Transverse colon (tissue), 3 donors: Measurements from ENCODE around the gene PIK3CD.

ENCODE experiments used
- CTCF ChIP-seq, 5 experiments: fragments of 200-600 bp in 3 of 5; fragments of 450-650 bp in 2 of 5; sonication (generic) in 3 of 5; IDR thresholded peaks; 1 replicate in 2 of 5; 2 replicates in 3 of 5; pipeline ENCODE4 v1.5.1; 2016 to 2017; ENCODE audit warnings: antibody characterized with exemption in 5 of 5, inconsistent platforms in 3 of 5, mild to moderate bottlenecking in 2 of 5, moderate library complexity in 1 of 5
- POLR2A ChIP-seq: fragments of 450-650 bp; IDR thresholded peaks from one replicate; pipeline ENCODE4 v1.6.1; 2016; ENCODE audit warnings: antibody characterized with exemption, mild to moderate bottlenecking, moderate library complexity

GRCh38 chr1:9651220-9651564 is 339 bp upstream of the PIK3CD start:
- no peak for TF ChIP-seq CTCF (IDR thresholded peaks at IDR 0.05)
- TF ChIP-seq POLR2A, result no peak
